ENCODE results near the gene VEGFD.

DNA sequence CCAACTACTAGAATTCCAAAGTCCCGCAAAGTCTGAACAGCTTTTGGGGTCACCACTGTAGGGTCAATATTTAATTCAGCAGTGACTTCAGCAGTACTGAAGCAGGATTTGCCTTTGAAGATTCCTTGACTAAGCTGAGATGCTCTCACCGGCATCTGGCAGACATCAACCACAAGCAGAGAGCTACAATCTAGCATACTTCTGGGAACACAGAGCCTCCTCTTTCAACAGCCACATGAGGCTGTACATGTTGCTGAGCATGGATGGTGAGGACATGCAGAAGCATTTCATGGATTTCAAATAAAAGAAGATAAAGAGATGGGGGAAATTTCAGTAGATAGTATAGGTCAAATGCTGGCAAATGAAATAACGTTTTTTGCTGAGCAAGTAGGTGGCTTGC, 62.1 kb downstream of the VEGFD start:
- TF ChIP-seq POLR2AphosphoS5 (IDR thresholded peaks at IDR 0.05) (no peak), POLR2A (IDR thresholded peaks at IDR 0.05) (no peak), EP300 (IDR thresholded peaks at IDR 0.05) (no peak)
- TF ChIP-seq, protein P1, sequence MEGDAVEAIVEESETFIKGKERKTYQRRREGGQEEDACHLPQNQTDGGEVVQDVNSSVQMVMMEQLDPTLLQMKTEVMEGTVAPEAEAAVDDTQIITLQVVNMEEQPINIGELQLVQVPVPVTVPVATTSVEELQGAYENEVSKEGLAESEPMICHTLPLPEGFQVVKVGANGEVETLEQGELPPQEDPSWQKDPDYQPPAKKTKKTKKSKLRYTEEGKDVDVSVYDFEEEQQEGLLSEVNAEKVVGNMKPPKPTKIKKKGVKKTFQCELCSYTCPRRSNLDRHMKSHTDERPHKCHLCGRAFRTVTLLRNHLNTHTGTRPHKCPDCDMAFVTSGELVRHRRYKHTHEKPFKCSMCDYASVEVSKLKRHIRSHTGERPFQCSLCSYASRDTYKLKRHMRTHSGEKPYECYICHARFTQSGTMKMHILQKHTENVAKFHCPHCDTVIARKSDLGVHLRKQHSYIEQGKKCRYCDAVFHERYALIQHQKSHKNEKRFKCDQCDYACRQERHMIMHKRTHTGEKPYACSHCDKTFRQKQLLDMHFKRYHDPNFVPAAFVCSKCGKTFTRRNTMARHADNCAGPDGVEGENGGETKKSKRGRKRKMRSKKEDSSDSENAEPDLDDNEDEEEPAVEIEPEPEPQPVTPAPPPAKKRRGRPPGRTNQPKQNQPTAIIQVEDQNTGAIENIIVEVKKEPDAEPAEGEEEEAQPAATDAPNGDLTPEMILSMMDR (IDR thresholded peaks at IDR 0.05): no peak

All from upper lobe of left lung (tissue), 4 donors.